NT2/D1 (cell line): ENCODE data around the gene SORT1.

Experiments
- SUZ12 ChIP-seq: IDR thresholded peaks from 2 replicates; pipeline ENCODE4 v1.6.1; 2011; ENCODE audit not compliant: insufficient read length, insufficient read depth; ENCODE audit errors: extremely low read depth
- YY1 ChIP-seq: IDR thresholded peaks from 2 replicates; pipeline ENCODE4 v1.6.1; 2011; ENCODE audit not compliant: insufficient read length, insufficient read depth
- ZNF274 ChIP-seq: IDR thresholded peaks from 2 replicates; pipeline ENCODE4 v1.6.1; 2011; ENCODE audit warnings: mild to moderate bottlenecking, low read depth, low read length

DNA sequence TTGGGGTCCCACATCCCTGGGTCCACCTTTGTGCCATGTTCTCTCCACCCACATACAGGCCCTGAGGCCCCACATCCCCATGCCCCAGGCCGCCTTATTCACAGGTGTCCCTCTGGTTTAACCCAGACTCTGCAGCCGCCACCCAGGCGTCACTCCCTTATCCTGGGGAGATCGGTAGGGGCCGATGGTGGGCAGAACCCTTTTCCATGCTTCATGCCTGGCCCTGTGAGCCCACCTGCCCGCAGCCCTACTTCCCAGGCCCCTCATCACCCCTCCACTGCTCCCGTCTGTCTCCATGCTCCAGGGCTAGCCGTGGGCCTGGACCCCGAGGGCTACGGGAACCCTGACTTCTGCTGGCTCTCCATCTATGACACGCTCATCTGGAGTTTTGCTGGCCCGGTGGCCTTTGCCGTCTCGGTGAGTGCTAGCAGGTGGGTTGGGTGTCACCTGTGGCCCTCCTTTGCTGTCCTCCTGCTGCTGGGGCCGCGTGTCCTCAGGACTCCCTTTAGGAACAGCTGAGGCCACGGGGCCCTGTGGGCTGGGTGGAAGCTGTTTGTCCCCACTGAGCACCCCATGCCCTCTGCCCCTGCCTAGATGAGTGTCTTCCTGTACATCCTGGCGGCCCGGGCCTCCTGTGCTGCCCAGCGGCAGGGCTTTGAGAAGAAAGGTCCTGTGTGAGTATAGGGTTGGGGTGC is 126.9 kb downstream of the SORT1 start:
- TF ChIP-seq SUZ12, result no peak
- TF ChIP-seq YY1, result no peak
- TF ChIP-seq ZNF274, result no peak
